HG03064 (cell line): ENCODE data around the gene DVL2.
"Not testable (repeated sequence)": the region's sequence is repeated elsewhere in the genome, so short reads cannot be mapped to it uniquely, and the experiment has no call there.

Source experiments
- ATAC-seq: cut with Tn5 transposase; IDR thresholded peaks from one replicate; pipeline ENCODE4 v1.9.1; 2021; ENCODE audit warnings: low read depth; ENCODE audit not compliant: unreplicated experiment

The DVL2 gene

DNA sequence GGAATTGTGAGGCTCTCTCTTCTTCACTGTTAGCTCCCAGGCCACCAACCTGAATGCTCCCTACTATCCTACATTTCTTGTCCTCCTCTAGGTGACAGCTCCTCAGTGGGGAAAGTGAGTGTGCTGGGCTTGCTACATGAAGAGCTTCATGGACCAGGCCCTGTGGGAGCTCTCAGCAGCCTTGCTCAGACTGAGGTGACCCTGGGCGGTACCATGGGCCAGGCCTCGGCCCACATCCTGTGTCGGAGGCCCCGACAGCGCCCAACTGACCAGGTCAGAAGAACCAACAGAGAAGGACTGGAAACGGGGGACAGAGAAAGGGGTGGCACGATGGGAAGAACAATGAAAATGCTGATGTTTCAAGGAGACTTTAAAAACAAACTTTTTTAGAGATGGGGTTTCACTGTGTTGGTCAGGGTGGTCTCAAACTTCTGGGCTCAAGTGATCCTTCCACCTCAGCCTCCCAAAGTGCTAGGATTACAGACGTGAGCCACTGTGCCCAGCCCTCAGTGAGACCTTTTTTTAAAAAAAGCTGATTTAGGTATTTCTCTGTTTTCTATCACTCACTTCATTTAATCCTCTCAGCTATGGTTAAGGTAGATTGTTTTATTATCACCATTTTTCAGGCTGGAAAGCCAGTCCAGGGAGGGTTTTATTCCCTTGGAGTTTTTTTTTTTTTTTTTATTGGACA lies 22.6 kb upstream of the DVL2 start:
- ATAC-seq: no peak

GRCh38 chr17:7254511-7254910 lies 20.2 kb upstream of the DVL2 start:
- ATAC-seq: no peak

DNA sequence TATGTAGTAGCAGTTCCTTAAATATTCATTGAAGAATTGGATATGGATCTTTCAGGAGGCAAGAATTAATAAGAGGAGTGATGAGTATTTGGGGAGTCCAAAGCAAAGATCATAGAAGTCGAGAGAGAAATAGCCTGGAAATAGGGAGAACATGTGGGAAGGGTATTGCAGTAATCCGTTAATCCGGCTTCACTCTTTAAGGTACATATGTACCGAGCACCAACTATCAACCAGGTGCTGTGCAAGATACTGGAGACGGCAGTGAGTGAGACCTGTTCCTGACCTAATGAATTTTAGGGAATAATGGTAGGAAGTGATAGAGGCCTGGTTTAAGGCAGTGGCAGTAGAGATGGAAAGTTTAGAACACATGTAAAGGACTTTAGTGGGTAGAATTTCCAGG lies 18.8 kb upstream of the DVL2 start:
- ATAC-seq: no peak

DNA sequence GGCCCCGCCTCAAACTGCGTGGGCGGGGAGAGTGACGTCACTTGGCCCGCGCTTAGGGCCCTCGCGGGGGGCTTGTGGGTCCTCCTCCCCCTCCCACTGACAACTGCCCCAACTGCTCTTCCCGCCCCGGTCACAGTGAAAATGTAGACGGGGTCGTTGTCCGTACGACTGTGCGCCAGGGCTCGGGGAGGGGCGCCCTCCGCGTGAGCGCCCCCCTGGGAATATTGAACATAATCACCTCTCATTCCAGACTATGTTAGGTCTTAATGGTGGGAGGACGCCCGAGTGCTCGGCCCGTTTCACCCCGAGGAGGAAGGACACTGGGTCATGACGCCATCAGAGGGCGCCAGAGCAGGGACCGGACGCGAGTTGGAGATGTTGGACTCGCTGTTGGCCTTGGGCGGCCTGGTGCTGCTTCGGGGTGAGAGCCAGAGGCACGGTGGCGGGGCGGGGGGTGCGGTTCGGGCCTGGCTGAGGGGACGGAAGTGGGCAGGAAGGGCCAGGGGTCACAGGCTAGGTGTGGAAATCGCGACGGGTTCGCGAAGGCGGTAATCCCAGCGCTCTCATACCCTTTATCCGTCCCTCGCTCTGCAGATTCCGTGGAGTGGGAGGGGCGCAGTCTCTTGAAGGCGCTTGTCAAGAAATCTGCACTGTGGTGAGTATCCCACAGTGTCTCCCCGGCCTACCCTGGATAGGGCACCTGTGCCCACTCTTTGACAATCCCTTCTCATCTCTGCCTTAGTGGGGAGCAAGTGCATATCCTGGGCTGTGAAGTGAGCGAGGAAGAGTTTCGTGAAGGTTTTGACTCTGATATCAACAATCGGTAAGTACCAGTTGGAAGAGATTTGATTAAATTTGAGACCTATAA lies 18.1 kb upstream of the DVL2 start, which contains the start of gene ELP5:
Gene ELP5 (plus strand): TSS at position 40 of the 868 bp plus-strand sequence. CDS start 336 bp downstream, at position 376.
- ATAC-seq: peak; percentile 39

GRCh38 chr17:7251661-7252175 lies 17.4 kb upstream of the DVL2 start, which contains the start of gene CTDNEP1:
TSS of gene CTDNEP1 (minus strand) at chr17:7251734. CDS start at chr17:7251296, 438 bp downstream.
- peak; percentile 82 for ATAC-seq

GRCh38 chr17:7250695-7251627 lies 16.6 kb upstream of the DVL2 start:
- ATAC-seq: no peak

DNA sequence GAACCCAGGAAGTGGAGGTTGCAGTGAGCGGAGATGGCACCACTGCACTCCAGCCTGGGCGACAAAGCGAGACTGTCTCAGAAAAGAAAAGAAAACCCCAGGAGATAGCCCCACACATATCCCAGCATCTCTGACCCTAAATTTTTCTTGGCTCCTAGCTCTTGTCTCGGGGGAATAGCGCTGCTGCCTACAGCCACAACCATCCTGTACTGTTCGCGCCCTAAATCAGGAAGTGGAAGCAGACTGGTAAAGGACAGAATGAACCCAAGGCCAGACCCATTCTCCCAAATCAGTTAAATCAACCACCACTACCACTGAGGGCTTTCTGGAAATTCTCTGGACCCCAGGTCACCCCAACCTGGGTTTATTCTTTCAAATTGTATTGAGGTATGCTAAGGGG lies 15.5 kb upstream of the DVL2 start:
- ATAC-seq: no peak

GRCh38 chr17:7249214-7249613 lies 14.9 kb upstream of the DVL2 start:
- ATAC-seq: no peak

GRCh38 chr17:7248796-7249195 lies 14.5 kb upstream of the DVL2 start:
- ATAC-seq: no peak

DNA sequence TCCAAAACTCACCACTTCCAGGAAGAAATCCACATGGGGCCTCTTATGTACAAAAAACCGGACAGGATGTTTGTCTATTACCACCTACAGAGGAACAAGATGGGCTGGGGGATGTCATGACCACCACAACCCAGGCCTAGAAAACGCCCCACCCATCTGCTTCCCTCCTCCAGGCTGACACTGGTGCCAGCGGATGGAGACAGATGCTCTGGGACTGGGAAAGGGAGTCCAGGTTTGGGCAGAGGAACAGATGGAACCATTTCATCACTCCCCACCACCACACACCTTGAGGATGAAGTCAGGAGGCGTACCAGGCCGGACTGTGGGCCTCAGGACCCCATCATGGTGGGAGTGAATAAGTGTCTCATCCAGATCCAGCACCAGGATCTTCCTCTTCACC lies 12.5 kb upstream of the DVL2 start:
- ATAC-seq: no peak

- ATAC-seq: not testable (repeated sequence)
Measured at GRCh38 chr17:7243838-7244237, 9.5 kb upstream of the DVL2 start.

DNA sequence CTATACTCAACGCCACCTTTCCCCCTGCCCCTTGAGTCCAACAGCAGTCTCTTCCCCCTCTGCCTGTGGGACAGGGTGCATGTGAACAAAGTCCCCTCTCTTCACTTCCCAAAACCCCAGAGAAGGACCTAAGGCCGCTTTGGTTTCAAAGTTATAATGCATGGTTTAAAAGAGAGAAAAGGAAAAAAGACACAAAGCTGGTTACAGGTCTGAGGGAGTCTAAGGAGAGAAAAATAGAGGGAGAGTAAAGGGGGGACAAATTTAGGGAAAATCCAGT lies 9.1 kb upstream of the DVL2 start:
- ATAC-seq: no peak

DNA sequence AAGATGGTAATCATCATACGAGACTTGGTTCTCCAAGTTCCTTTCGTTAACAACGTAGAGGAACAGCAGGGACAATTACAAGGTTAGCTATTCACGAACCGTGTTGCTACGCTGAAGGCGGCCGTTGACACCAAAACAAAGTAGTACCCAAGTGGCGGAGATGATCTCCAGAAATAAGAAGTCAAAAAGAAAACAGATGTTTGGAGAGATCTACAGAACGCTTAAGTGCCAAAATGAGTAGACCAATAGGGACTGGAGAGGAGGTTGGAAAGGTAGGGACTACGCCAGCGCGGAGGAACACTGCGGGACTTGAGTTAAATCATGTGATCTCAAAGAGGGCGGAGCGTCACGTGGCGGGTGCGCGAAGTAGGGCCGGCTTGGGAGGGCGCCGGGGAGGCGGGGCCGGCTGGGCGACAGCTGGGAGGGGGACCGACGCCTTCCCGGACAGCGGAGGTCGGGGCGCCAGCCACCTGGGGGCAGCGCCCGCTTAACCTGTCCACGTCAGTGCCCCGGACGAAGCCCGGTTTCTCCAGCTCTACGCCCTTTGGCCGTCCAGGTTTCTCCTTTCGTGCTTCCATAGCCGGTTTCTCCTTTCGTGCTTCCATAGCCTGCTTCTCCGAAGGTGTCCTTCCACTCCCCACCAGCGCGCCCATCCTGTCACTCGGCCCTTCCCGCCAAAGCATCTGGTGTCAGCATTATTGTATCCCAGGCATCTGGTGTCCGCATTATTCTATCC lies 8.6 kb upstream of the DVL2 start:
- ATAC-seq: no peak

DNA sequence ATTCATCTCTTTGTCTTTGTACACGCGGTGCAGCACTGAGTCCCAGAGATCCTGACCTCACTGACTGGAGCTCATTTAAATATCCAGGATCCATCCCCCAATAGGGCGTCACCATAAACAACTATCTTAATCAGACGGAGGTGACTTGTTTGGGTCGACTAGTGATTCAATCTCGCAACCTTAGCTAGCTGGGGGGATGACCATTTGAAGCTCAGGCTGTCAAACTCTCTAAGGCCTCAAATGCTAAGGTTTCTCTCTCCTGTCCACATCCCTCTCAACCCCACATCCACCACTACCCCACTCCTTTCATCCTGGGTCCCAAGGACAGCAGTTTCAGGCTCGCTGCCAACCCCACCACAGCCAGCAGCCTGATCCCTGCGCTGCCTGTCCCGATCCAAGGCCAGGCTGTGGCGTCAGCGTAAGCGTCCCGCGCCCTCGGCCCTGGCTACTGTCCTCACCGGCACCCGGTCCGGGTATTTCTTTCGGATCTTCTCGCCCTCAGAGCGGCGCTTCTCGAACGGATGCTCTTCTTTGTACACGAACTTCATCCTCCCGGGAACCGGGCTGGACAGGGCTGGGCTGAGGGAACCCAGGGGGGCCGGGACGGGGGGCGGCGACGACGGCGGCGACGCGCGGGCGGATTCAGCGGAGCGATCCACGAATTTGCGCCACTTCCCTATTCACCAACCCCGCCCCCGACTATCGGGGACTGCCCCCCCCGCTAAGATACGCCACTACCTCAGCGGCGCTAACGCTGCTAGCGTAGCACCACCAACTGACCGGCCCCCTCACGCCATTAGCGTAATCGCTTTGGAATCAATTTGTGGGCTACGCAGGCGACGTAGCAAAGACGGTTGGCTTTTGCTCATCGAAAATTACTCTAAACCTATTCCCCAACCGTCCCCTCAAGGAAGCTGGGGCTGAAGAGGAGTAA lies 7.7 kb upstream of the DVL2 start, which contains the start of gene GABARAP:
Gene GABARAP (minus strand): TSS at position 667 of the 934 bp plus-strand sequence. CDS start 119 bp downstream, at position 548.
- no peak for ATAC-seq

DNA sequence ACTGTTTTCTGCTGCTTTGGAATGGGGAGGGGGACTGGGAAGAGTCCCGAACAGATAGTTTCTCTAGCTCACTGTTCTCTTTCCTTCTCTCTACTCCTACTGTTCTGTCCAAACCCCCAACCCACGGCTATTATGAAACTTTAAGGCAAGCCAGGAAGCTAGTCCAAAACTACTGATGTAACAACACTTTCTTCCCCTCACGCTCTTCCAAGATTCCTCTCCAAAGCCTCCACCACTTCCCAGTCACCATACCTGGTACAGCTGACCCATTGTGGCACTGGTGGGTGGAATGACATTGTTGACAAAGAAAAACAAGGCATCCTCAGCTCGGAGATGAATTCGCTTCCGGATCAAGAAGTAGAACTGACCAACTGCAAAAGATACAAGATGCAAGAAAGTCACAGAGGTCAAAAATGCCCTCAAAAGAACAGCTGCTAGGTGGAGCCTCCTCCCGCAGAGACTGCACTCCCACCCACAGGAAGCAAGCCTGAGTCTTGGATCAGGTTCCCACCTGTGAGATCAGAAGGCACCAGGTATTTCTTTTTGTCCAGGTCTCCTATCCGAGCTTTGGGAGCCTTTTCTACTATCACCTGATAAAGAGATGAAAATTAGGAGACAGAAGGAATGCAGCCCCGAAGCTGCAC lies 6.9 kb upstream of the DVL2 start:
- no peak for ATAC-seq

- ATAC-seq: no peak
Measured at GRCh38 chr17:7240375-7240774, 6.1 kb upstream of the DVL2 start.

DNA sequence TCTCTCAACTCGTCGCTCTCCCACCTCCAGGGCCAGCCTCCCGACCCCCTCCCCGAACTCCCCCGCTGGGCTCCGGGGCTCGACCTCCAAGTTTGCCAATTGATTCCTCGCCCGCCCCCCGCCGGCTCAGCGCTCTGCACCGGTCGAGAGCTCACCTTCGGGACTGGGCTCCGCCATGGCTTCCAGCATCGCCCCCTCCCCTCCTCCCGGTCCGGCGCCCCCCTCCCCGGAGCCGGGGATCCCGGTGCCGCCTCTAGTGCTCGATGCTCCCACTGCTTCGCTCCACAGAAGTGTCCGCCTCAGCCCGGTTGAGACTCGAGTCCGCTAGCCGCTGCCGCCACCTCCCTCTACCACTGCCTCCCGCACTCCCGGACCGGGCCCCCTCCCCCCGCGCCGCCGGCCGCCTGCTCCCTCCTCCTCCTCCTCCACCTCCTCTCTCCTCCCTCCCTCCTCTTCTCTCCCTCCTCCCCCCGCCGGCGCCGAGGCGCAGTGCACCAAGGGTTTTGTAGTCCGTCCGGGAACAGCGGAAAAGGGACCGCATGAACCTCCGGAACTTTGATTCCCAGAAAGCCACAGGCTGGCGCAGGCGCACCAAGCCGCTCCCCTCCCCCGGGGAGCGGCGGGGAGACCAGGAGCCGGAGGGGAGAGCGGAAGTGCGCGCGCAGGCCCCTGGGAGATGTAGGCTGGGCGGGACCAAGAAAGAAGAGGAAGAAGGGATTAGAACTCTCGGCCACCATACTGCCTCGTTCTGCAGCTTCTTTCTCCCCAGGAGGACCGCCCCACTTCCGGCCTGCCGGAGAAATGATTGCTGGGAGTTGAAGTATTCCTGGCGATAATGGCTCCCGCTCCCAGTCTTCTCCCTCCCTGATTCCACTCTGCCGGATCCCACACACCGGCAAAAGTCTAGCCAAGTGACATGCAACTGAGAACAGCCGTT lies 5.0 kb upstream of the DVL2 start, which contains the start of gene PHF23:
Gene PHF23 (minus strand): TSS at position 367 of the 937 bp plus-strand sequence. CDS start 178 bp downstream, at position 189.
- ATAC-seq: peak; percentile 38
